ENCODE results near the gene ARHGEF16. TPM values are rescaled to one million over a fixed set of nuclear protein-coding genes. Genes with fewer than 3 reads are reported as not detected.

ARHGEF16 gene
- total RNA-seq, 2 experiments from 2014 or later = 0.11 to 0.22 TPM

- Histone ChIP-seq H3K9me3 (ENCODE audit: control insufficient read depth in 1 of 2, insufficient read depth in 1 of 2, low read length in 2 of 2) (peaks cover 7 to 43% of the 10 kb centered on the region in 2 experiments), H3K27ac (ENCODE audit: low read depth in 1 of 2, low read length in 2 of 2) (no peak overlapping the region), H3K27me3 (ENCODE audit: control insufficient read depth in 1 of 2, insufficient read depth in 2 of 2, low read length in 2 of 2) (peaks cover 0 to 8% of the 10 kb centered on the region in 2 experiments), H3K4me1 (ENCODE audit: insufficient read depth, low read length) (peaks cover 3% of the 10 kb centered on the region), H3K36me3 (ENCODE audit: insufficient read depth, low read length) (no peaks in the 10 kb centered on the region), H3K4me3 (ENCODE audit: low read length) (no peak overlapping the region)
- intact Hi-C loops (cut with DNase I, micrococcal nuclease) = loop anchor here in 1 of 2 experiments (5.0 to 10.0 kb wide), 3 partner anchors 597 to 1477 kb away; partner anchors contain the start of gene PEX10
- Mint-ChIP-seq H3K36me3 (ENCODE audit: low read depth) (no peaks in the 10 kb centered on the region), H3K9me3 (no peaks in the 10 kb centered on the region), H3K4me1 (ENCODE audit: low read depth) (no peaks in the 10 kb centered on the region), H3K27ac (no peak overlapping the region), H3K27me3 (peaks cover 5% of the 10 kb centered on the region), H3K4me3 (no peak overlapping the region)
- POLR2A ChIA-PET = no interaction called here
- DNase-seq (no peak), ATAC-seq (ENCODE audit: poor library complexity) (no peak)
- no peak for TF ChIP-seq CTCF (IDR thresholded peaks at IDR 0.05)
- CTCF ChIA-PET = interaction anchor here (0.6 kb wide), 1 partner anchor 140 kb away, joined by 4 read pairs; no protein-coding TSS in a partner anchor
Measured at GRCh38 chr1:3419415-3420204, 34.9 kb upstream of the ARHGEF16 start.

- Histone ChIP-seq H3K27ac (ENCODE audit: low read depth in 1 of 2, low read length in 2 of 2) (no peak overlapping the region), H3K36me3 (ENCODE audit: insufficient read depth, low read length) (no peaks in the 10 kb centered on the region), H3K9me3 (ENCODE audit: control insufficient read depth in 1 of 2, insufficient read depth in 1 of 2, low read length in 2 of 2) (peaks cover 7 to 36% of the 10 kb centered on the region in 2 experiments), H3K4me1 (ENCODE audit: insufficient read depth, low read length) (peaks cover 6% of the 10 kb centered on the region), H3K4me3 (ENCODE audit: low read length) (no peak overlapping the region), H3K27me3 (ENCODE audit: control insufficient read depth in 1 of 2, insufficient read depth in 2 of 2, low read length in 2 of 2) (peaks cover 0 to 8% of the 10 kb centered on the region in 2 experiments)
- H3K27me3 Mint-ChIP-seq = peaks cover 5% of the 10 kb centered on the region
- ChIA-PET POLR2A (no interaction called here), CTCF (no interaction called here)
- no peak overlapping the region for H3K27ac Mint-ChIP-seq
- H3K36me3 Mint-ChIP-seq (ENCODE audit: low read depth) = no peaks in the 10 kb centered on the region
- H3K4me1 Mint-ChIP-seq (ENCODE audit: low read depth) = no peaks in the 10 kb centered on the region
- H3K9me3 Mint-ChIP-seq = no peaks in the 10 kb centered on the region
- TF ChIP-seq CTCF (IDR thresholded peaks at IDR 0.05) = no peak
- no peak overlapping the region for H3K4me3 Mint-ChIP-seq
- DNase-seq = no peak
- intact Hi-C loops (cut with DNase I, micrococcal nuclease) = loop anchor here in 1 of 2 experiments (5.0 to 10.0 kb wide), 3 partner anchors 598 to 1478 kb away; partner anchors contain the start of gene PEX10
- no peak for ATAC-seq (ENCODE audit: poor library complexity)
Measured at GRCh38 chr1:3420218-3420951, 34.1 kb upstream of the ARHGEF16 start.

GRCh38 chr1:3422638-3423037, 31.8 kb upstream of the ARHGEF16 start:
- H3K4me1 ChIP-seq (ENCODE audit: insufficient read depth, low read length) = peaks cover 6% of the 10 kb centered on the region
- POLR2A ChIA-PET = no interaction called here
- H3K4me1 Mint-ChIP-seq (ENCODE audit: low read depth) = no peaks in the 10 kb centered on the region
- no peak overlapping the region for H3K4me3 ChIP-seq (ENCODE audit: low read length)
- intact Hi-C loops (cut with DNase I, micrococcal nuclease) = loop anchor here in 1 of 2 experiments (5.0 to 10.0 kb wide), 3 partner anchors 600 to 1480 kb away; partner anchors contain the start of gene PEX10
- no peak for ATAC-seq (ENCODE audit: poor library complexity)
- no peak overlapping the region for H3K27ac Mint-ChIP-seq
- no peak overlapping the region for H3K4me3 Mint-ChIP-seq
- H3K9me3 Mint-ChIP-seq = no peaks in the 10 kb centered on the region
- H3K27me3 Mint-ChIP-seq = peaks cover 5% of the 10 kb centered on the region
- H3K27me3 ChIP-seq (ENCODE audit: control insufficient read depth in 1 of 2, insufficient read depth in 2 of 2, low read length in 2 of 2) = peaks cover 0 to 2% of the 10 kb centered on the region in 2 experiments
- CTCF ChIA-PET = no interaction called here
- DNase-seq = no peak
- no peak for TF ChIP-seq CTCF (IDR thresholded peaks at IDR 0.05)
- peaks cover 0 to 13% of the 10 kb centered on the region in 2 experiments for H3K9me3 ChIP-seq (ENCODE audit: control insufficient read depth in 1 of 2, insufficient read depth in 1 of 2, low read length in 2 of 2)
- no peak overlapping the region for H3K27ac ChIP-seq (ENCODE audit: low read depth in 1 of 2, low read length in 2 of 2)
- no peaks in the 10 kb centered on the region for H3K36me3 ChIP-seq (ENCODE audit: insufficient read depth, low read length)
- H3K36me3 Mint-ChIP-seq (ENCODE audit: low read depth) = no peaks in the 10 kb centered on the region

Data from CD4-positive, alpha-beta T cell (primary cell).